NCI-H2081 treated with DMSO at 0.1 percent for 48 hours (cell line): ENCODE data around the gene MSANTD1.
"Not testable (repeated sequence)": the region's sequence is repeated elsewhere in the genome, so short reads cannot be mapped to it uniquely, and the experiment has no call there.

Experiments used
- DNase-seq: peaks from one replicate; lab custom pipeline; 2025; lab: John Stamatoyannopoulos, UW

Gene MSANTD1

GRCh38 chr4:3291411-3291968 is 42.5 kb downstream of the MSANTD1 start:
- DNase-seq = peak; percentile 22

- no peak for DNase-seq
These were observed 43.1 kb downstream of the MSANTD1 start for GRCh38 chr4:3291969-3292570.

- peak; percentile 58 for DNase-seq
These were observed 43.8 kb downstream of the MSANTD1 start, which contains the start of gene RGS12 for GRCh38 chr4:3292571-3293400. RGS12 (plus strand) TSS chr4:3293021; CDS start chr4:3316171, 23,150 bp downstream.

GRCh38 chr4:3293401-3294391 is 44.7 kb downstream of the MSANTD1 start:
- DNase-seq = no peak

- DNase-seq = no peak
These were observed 45.7 kb downstream of the MSANTD1 start for GRCh38 chr4:3294401-3295241.

- DNase-seq = no peak
These were observed 47.1 kb downstream of the MSANTD1 start for GRCh38 chr4:3295837-3296624.

GRCh38 chr4:3296651-3297050 is 47.7 kb downstream of the MSANTD1 start:
- DNase-seq = no peak

- no peak for DNase-seq
These were observed 48.3 kb downstream of the MSANTD1 start for GRCh38 chr4:3297066-3297859.

- no peak for DNase-seq
These were observed 50.4 kb downstream of the MSANTD1 start for GRCh38 chr4:3299122-3299975.

- no peak for DNase-seq
These were observed 51.2 kb downstream of the MSANTD1 start for GRCh38 chr4:3299976-3300671.

GRCh38 chr4:3300882-3301281 is 51.9 kb downstream of the MSANTD1 start:
- not testable (repeated sequence) for DNase-seq

- no peak for DNase-seq
These were observed 52.7 kb downstream of the MSANTD1 start for GRCh38 chr4:3301450-3302172.

GRCh38 chr4:3302173-3302785 is 53.3 kb downstream of the MSANTD1 start:
- DNase-seq = no peak

GRCh38 chr4:3302786-3303564 is 54.0 kb downstream of the MSANTD1 start:
- DNase-seq = no peak

GRCh38 chr4:3303565-3303824 is 54.5 kb downstream of the MSANTD1 start:
- DNase-seq = no peak
